ENCODE measurements around the gene GRIFIN.
A peak's percentile ranks its signal among the peaks of the same experiment; 100 is the strongest.

Gene GRIFIN

GRCh38 chr7:2512179-2512661 is 36.0 kb upstream of the GRIFIN start:
- no peak for DNase-seq

GRCh38 chr7:2511769-2512168 is 35.6 kb upstream of the GRIFIN start:
- no peak for DNase-seq

- peak; percentile 50 for DNase-seq
These were observed 34.9 kb upstream of the GRIFIN start for GRCh38 chr7:2510909-2511768.

GRCh38 chr7:2510130-2510776 is 34.1 kb upstream of the GRIFIN start:
- DNase-seq: no peak

GRCh38 chr7:2509298-2509906 is 33.2 kb upstream of the GRIFIN start:
- no peak for DNase-seq

GRCh38 chr7:2508327-2509215 is 32.4 kb upstream of the GRIFIN start:
- DNase-seq: peak; percentile 71

- DNase-seq: no peak
These were observed 31.7 kb upstream of the GRIFIN start for GRCh38 chr7:2507917-2508306.

GRCh38 chr7:2507208-2507916 is 31.2 kb upstream of the GRIFIN start:
- no peak for DNase-seq

GRCh38 chr7:2505401-2505800 is 29.2 kb upstream of the GRIFIN start:
- no peak for DNase-seq

- DNase-seq: no peak
These were observed 28.7 kb upstream of the GRIFIN start for GRCh38 chr7:2504889-2505375.

GRCh38 chr7:2504128-2504888 is 28.1 kb upstream of the GRIFIN start:
- DNase-seq: no peak

GRCh38 chr7:2503056-2503941 is 27.1 kb upstream of the GRIFIN start:
- DNase-seq: no peak

- no peak for DNase-seq
These were observed 26.4 kb upstream of the GRIFIN start for GRCh38 chr7:2502647-2502966.

- DNase-seq: no peak
These were observed 25.9 kb upstream of the GRIFIN start for GRCh38 chr7:2501947-2502646.

- no peak for DNase-seq
These were observed 24.5 kb upstream of the GRIFIN start for GRCh38 chr7:2500701-2501100.

- no peak for DNase-seq
These were observed 23.7 kb upstream of the GRIFIN start for GRCh38 chr7:2499719-2500430.

GRCh38 chr7:2499181-2499580 is 23.0 kb upstream of the GRIFIN start:
- DNase-seq: no peak

- DNase-seq: no peak
These were observed 22.5 kb upstream of the GRIFIN start for GRCh38 chr7:2498708-2499107.

Measured in activated naive CD4-positive, alpha-beta T cell treated with anti-CD3 and anti-CD28 coated beads, Interleukin-2, amount 50 U/mL, for 16 hours (primary cell).